GM18870 (cell line): ENCODE results near the gene AKIRIN1.
"Not testable (repeated sequence)": the region's sequence is repeated elsewhere in the genome, so short reads cannot be mapped to it uniquely, and the experiment has no call there.

Experiments
- ATAC-seq: cut with Tn5 transposase; IDR thresholded peaks from one replicate; pipeline ENCODE4 v1.9.1; 2021; ENCODE audit warnings: moderate library complexity; ENCODE audit not compliant: unreplicated experiment

The AKIRIN1 gene

DNA sequence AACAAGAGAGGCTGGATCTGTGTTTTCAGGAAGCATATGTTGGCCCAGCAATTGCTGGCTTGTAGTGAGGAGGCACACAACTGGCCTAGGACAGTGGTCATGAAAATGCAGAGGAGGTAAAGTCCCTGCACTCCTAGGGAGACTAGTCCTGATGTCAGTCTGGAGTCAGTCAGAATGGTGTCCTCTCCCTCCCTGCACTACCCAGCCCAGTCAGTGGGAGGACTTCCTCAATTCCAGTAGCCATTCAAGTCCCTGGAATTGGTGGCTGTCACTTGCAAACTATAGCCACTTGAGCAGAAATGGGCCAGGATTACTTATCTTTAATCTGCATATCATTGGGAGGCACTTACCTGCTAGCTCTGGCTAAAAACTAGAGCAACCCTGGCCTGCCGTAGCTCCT lies 53.7 kb downstream of the AKIRIN1 start:
- ATAC-seq: no peak

DNA sequence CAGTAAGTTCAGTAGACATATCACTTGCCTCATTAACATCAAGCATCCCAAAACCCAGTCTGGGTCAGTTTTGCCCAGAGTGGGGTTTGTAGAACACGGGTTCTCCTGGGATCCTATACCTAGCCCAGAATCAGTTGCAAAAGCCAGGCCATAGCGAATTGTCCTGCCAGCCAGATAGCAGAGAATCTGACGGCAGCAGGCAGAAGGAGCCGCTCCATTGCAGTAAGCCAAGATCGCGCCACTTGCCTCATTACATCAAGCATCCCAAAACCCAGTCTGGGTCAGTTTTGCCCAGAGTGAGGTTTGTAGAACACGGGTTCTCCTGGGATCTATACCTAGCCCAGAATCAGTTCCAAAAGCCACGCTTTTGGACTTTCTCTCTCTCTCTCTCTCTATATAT lies 54.2 kb downstream of the AKIRIN1 start:
- no peak for ATAC-seq

DNA sequence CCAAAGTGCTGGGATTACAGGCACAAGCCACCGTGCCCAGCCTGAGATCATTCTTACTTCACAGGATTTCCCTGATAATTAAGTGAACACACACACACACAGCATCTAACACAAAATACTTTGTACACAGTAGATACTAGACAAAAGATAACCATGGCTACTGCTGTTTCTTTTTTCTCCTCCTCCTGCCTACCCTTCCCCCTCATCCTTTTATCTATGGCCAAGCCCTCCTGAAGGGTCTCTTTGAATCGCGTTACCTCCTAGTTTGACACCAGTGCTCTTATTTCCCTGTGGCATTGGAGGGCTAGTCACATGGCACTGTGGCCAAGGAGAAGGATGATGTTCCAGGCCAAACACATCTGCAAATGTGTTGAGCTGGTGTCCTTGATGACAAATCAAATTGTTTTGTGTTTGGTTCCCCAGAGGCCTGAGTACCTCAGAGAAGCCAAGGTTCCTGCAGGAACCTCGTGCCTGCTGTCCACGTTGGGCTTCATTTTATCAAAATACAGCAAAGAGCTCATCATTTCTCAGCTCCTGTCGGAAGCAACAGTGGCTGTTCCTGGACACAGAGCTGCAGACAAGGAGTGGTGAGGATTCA lies 55.6 kb downstream of the AKIRIN1 start:
- ATAC-seq: no peak

DNA sequence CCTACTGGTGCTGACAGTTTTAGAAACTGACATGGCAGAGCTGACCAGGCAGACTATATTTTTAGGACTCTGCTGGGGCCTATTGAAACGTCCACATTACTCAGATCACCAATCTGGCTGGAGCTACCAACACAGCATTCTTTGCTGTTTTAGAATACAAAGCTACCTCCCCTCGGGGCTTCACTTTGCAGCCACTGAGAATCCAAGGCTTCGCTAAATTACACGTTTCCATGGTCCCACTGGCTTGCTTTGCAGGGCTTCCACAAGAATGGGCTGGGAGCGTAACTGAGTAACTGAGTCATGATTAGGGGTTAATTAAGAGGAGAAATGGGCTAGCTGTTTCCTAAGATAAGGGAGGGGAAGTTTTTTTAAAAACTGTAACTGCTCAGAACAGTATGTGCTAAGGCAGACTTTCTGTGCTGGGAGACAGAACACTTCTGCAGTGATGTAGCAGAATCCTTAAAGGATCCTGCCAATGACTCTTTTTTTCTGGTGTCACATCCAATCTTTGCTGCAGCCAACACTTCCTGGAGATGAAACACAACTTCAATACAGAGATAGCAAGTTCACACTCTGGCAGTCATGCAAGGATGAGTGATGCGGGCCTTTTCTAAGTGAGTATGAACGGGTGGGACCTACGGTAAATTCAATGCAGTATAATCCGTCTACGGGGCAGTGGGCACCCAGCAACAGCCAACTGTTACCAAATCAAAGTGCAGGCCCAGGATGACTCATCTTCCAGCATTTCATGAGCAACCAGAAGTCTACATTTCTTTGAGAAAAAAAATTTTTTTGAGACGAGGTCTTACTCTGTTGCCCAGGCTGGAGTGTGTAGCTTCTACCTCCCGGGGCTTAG lies 56.5 kb downstream of the AKIRIN1 start:
- ATAC-seq: no peak

DNA sequence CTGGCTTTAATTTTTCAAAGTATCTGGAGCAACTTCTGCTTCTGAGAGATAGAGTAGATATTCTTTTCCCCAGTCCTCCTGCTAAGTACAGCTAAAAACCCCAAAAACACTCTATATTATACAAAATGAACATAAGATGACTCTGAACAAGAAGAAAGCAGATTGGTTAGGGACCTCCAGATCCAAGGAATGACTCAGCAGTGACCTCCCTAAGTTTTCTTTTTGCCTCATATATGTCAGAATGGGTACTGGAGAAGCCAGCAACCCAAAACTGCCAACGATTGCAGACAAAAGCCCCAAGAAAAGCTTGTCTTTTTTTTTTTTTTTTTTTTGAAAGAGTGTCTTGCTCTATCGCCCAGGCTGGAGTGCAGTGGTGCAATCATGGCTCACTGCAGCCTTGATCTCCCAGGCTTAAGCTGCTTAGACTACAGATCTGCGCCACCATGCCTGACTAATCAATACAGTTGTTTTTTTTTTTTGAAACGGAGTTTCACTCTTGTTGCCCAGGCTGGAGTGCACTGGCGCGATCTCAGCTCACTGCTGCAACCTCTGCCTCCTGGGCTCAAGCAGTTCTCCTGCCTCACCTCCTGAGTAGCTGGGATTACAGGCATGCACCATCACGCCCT lies 57.8 kb downstream of the AKIRIN1 start:
- no peak for ATAC-seq

DNA sequence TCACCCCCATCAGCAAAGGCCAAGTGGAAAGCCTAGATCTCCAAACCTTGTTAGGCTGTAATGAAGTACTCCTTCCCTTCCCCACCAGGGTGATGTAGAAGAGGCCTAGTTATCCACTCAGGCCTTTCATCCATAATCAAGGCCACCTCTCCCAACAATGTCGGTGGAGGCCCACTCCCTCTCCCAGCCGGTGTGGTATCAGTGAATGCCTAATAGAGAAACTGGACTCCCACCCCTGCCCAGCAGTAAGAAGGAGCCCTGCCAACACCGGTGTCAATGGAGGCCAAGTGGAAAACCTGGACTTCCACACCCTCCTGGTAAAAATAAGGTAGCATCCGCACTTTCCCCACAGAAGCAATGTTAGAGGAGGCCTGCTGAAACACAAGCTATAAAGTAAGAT lies 58.9 kb downstream of the AKIRIN1 start:
- ATAC-seq: no peak

DNA sequence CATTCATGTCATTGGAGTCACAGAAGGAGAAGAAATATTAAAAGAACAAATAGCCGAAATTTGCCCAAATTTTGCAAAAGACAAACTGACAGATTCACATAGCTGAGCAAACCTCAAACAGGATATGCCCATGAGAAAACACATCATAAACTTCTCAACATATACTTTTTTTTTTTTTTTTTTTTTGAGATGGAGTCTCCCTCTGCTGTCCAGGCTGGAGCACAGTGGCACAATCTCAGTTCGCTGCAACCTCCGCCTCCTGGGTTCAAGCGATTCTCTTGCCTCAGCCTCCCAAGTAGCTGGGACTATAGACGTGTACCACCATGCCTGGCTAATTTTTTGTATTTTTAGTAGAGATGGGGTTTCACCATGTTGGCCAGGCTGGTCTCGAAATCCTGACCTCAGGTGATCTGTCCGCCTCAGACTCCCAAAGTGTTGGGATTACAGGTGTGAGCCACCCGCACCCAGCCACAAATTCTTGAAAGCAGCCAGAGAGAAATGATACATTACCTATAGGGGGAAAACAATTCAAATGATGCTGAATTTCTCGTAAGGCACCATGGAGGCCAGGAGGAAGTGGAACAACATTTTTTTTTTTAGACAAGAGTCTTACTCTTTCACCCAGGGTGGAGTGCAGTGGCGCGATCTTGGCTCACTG lies 60.2 kb downstream of the AKIRIN1 start:
- not testable (repeated sequence) for ATAC-seq

DNA sequence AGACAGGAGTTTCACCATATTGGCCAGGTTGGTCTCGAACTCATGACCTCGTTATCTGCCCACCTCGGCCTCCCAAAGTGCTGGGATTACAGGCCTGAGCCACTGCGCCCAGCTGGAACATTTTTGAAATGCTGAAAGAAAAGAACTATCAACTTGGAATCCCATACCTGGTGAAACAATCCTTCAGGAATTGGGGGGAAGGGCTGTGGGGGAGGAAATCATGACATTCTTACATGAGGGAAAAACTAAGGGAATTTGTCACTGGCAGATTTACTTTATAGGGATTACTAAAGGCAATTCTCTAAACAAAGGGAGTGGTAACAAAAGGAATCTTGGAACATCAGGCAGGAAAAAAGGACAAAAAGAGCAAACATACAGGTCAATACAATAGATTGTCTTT lies 60.9 kb downstream of the AKIRIN1 start:
- ATAC-seq: no peak

DNA sequence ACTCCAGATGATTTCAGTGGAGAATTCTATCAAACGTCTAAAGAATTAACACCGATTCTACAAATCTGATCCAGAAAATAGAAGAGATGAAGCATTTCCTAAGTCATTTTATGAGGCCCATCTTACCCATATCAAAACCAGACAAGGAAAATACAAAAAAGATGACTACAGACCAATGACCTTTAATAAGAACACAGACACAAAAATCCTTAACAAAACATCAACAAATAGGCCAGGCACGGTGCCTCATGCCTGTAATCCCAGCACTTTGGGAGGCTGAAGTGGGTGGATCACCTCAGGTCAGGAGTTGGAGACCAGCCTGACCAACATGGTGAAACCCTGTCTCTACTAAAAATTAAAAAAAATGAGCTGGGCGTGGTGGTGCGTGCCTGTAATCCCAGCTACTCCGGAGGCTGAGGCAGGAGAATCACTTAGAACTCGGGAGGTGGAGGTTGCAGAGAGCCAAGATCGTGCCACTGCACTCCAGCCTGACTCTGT lies 64.2 kb downstream of the AKIRIN1 start:
- not testable (repeated sequence) for ATAC-seq
